Left ventricle myocardium superior (tissue), 1 donor: ENCODE results near the gene RBM28. TPM values are rescaled to one million over a fixed set of nuclear protein-coding genes. Genes with fewer than 3 reads are reported as not detected.

Experiments used
- ATAC-seq: fragments of 200-7000 bp; cut with Tn5 transposase; one replicate; pipeline ENCODE4 v1.9.1; 2020; ENCODE audit warnings: mild to moderate bottlenecking, moderate library complexity
- DNase-seq: peaks from one replicate; pipeline ENCODE4 v3.0.0-alpha.2; 2020
- intact Hi-C: fragments of 100-400 bp; cut with micrococcal nuclease; formaldehyde crosslinking; loops from one replicate; pipeline ENCODE4 v1.11.0; 2022
- total RNA-seq: library from RNA; stranded (reverse); fragmentation: NEBNext Ultra II Directional; extraction: Animal tissue kit (Norgen Biotek cat#: 25700); gene quantifications from one replicate; pipeline ENCODE4 v1.2.1, GENCODE V29; 2021
- donor health status: DM: no; HTN: yes; CAD: no; lungs with severe emphysema.

RBM28 gene
- total RNA-seq, 1 donor from 2014 or later: 36.0 TPM

- DNase-seq: no peak
- ATAC-seq: no peak
- intact Hi-C loops: no loop called here
Measured at GRCh38 chr7:128376077-128376476, 32.4 kb upstream of the RBM28 start.

- intact Hi-C loops: no loop called here
- DNase-seq (no peak), ATAC-seq (no peak)
Measured at GRCh38 chr7:128374041-128374440, 30.3 kb upstream of the RBM28 start.

- ATAC-seq (no peak), DNase-seq (no peak)
- intact Hi-C loops: no loop called here
Measured at GRCh38 chr7:128373606-128374005, 29.9 kb upstream of the RBM28 start.

GRCh38 chr7:128370491-128370890, 26.8 kb upstream of the RBM28 start:
- DNase-seq (no peak), ATAC-seq (no peak)
- intact Hi-C loops: no loop called here

- DNase-seq: no peak
- ATAC-seq: no peak
- intact Hi-C loops: no loop called here
Measured at GRCh38 chr7:128366986-128367385, 23.3 kb upstream of the RBM28 start.

- no peak for DNase-seq
- intact Hi-C loops: no loop called here
- ATAC-seq: peak; percentile 66
Measured at GRCh38 chr7:128366300-128366699, 22.6 kb upstream of the RBM28 start.

GRCh38 chr7:128365432-128365831, 21.7 kb upstream of the RBM28 start:
- ATAC-seq: no peak

GRCh38 chr7:128364166-128364870, 20.6 kb upstream of the RBM28 start:
- ATAC-seq (no peak), DNase-seq (no peak)
- intact Hi-C loops: no loop called here

More at GRCh38 chr7:128365432-128365831, 21.7 kb upstream of the RBM28 start:
- no peak for DNase-seq
- intact Hi-C loops: no loop called here

- intact Hi-C loops: no loop called here
- ATAC-seq: no peak
- DNase-seq: no peak
Measured at GRCh38 chr7:128363261-128363721, 19.6 kb upstream of the RBM28 start.

GRCh38 chr7:128362670-128363069, 19.0 kb upstream of the RBM28 start:
- intact Hi-C loops: no loop called here

GRCh38 chr7:128361411-128362379, 18.0 kb upstream of the RBM28 start, which contains the start of gene PRRT4:
Gene PRRT4 (minus strand): TSS chr7:128361690.
- intact Hi-C loops: no loop called here
- DNase-seq: peak; percentile 73

More at GRCh38 chr7:128362670-128363069, 19.0 kb upstream of the RBM28 start:
- DNase-seq (no peak), ATAC-seq (no peak)

GRCh38 chr7:128360359-128360678, 16.6 kb upstream of the RBM28 start:
- ATAC-seq: peak; percentile 7
- intact Hi-C loops: no loop called here
- DNase-seq: peak; percentile 39

More at GRCh38 chr7:128361411-128362379, 18.0 kb upstream of the RBM28 start, which contains the start of gene PRRT4:
- peak; percentile 78 for ATAC-seq

GRCh38 chr7:128359939-128360338, 16.2 kb upstream of the RBM28 start:
- DNase-seq (no peak), ATAC-seq (no peak)
- intact Hi-C loops: no loop called here

- no peak for ATAC-seq
- DNase-seq: no peak
- intact Hi-C loops: no loop called here
Measured at GRCh38 chr7:128359336-128359735, 15.6 kb upstream of the RBM28 start.

- ATAC-seq: no peak
- DNase-seq: no peak
- intact Hi-C loops: no loop called here
Measured at GRCh38 chr7:128358233-128358632, 14.5 kb upstream of the RBM28 start.

- DNase-seq (peak; percentile 67), ATAC-seq (peak; percentile 82)
- intact Hi-C loops: no loop called here
Measured at GRCh38 chr7:128357217-128357613, 13.5 kb upstream of the RBM28 start.

GRCh38 chr7:128356546-128357216, 13.0 kb upstream of the RBM28 start:
- no peak for ATAC-seq
- intact Hi-C loops: no loop called here
- DNase-seq: no peak

- DNase-seq: no peak
- intact Hi-C loops: no loop called here
- ATAC-seq: no peak
Measured at GRCh38 chr7:128353610-128354009, 9.9 kb upstream of the RBM28 start.

GRCh38 chr7:128353189-128353588, 9.5 kb upstream of the RBM28 start:
- ATAC-seq: no peak
- intact Hi-C loops: no loop called here
- no peak for DNase-seq

GRCh38 chr7:128352636-128353035, 8.9 kb upstream of the RBM28 start:
- ATAC-seq (no peak), DNase-seq (no peak)
- intact Hi-C loops: no loop called here
